HepG2 (cell line): ENCODE data around the gene TTC39C.

ENCODE experiments used
- CBFB ChIP-seq: sonication (generic); formaldehyde crosslinking; IDR thresholded peaks from 2 replicates; pipeline ENCODE4 v1.4.0; 2020; ENCODE audit warnings: missing genetic modification reagents
- CBX1 ChIP-seq: IDR thresholded peaks from one replicate; pipeline ENCODE4 v1.6.1; 2016; ENCODE audit warnings: antibody characterized with exemption, low read depth
- CHCHD3 ChIP-seq: sonication (generic); formaldehyde crosslinking; IDR thresholded peaks from 2 replicates; pipeline ENCODE4 v1.8.0; 2022; ENCODE audit warnings: mild to moderate bottlenecking, missing genetic modification reagents, moderate library complexity
- FOSL1 ChIP-seq: sonication (generic); formaldehyde crosslinking; IDR thresholded peaks from 2 replicates; pipeline ENCODE4 v1.9.0; 2021; ENCODE audit warnings: missing genetic modification reagents, borderline replicate concordance
- IRX3 ChIP-seq: sonication (generic); formaldehyde crosslinking; IDR thresholded peaks from 2 replicates; pipeline ENCODE4 v1.8.1; 2023; ENCODE audit warnings: mild to moderate bottlenecking, low read depth, missing genetic modification reagents, borderline replicate concordance
- MEIS1 ChIP-seq: sonication (generic); formaldehyde crosslinking; IDR thresholded peaks from 2 replicates; pipeline ENCODE4 v1.9.0; 2021; ENCODE audit warnings: mild to moderate bottlenecking, missing genetic modification reagents, moderate library complexity, borderline replicate concordance
- POLR2A ChIP-seq, 2 experiments: IDR thresholded peaks; 2 replicates each; pipeline ENCODE4 v1.6.1; 2011; ENCODE audit warnings: low read depth in 2 of 2, low read length in 2 of 2, mild to moderate bottlenecking in 1 of 2, moderate library complexity in 1 of 2; ENCODE audit not compliant: insufficient read depth in 1 of 2
- RAD21 ChIP-seq: fragments of 450-650 bp; formaldehyde crosslinking; IDR thresholded peaks from 2 replicates; pipeline ENCODE4 v1.5.0; 2020; ENCODE audit warnings: mild to moderate bottlenecking
- SMARCE1 ChIP-seq: fragments of 450-650 bp; IDR thresholded peaks from 2 replicates; pipeline ENCODE4 v1.6.1; 2017; ENCODE audit warnings: borderline replicate concordance
- ZBTB3 ChIP-seq: sonication (generic); formaldehyde crosslinking; IDR thresholded peaks from 2 replicates; pipeline ENCODE4 v1.4.0; 2020; ENCODE audit warnings: low read depth, mild to moderate bottlenecking, moderate library complexity, missing genetic modification reagents, borderline replicate concordance
- TF ChIP-seq, protein P1 (sequence below): sonication (generic); formaldehyde crosslinking; IDR thresholded peaks from 2 replicates; pipeline ENCODE4 v1.5.0; 2020; ENCODE audit warnings: missing genetic modification reagents
- TF ChIP-seq, protein P2 (sequence below): sonication (generic); formaldehyde crosslinking; IDR thresholded peaks from 2 replicates; pipeline ENCODE4 v1.5.0; 2020; ENCODE audit warnings: mild to moderate bottlenecking, missing genetic modification reagents, moderate library complexity
- TF ChIP-seq, protein P3 (sequence below): sonication (generic); formaldehyde crosslinking; IDR thresholded peaks from 2 replicates; pipeline ENCODE4 v1.4.0; 2020; ENCODE audit warnings: missing genetic modification reagents
- TF ChIP-seq, protein P4 (sequence below): sonication (generic); formaldehyde crosslinking; IDR thresholded peaks from 2 replicates; pipeline ENCODE4 v1.4.0; 2020; ENCODE audit warnings: missing genetic modification reagents, borderline replicate concordance

DNA sequence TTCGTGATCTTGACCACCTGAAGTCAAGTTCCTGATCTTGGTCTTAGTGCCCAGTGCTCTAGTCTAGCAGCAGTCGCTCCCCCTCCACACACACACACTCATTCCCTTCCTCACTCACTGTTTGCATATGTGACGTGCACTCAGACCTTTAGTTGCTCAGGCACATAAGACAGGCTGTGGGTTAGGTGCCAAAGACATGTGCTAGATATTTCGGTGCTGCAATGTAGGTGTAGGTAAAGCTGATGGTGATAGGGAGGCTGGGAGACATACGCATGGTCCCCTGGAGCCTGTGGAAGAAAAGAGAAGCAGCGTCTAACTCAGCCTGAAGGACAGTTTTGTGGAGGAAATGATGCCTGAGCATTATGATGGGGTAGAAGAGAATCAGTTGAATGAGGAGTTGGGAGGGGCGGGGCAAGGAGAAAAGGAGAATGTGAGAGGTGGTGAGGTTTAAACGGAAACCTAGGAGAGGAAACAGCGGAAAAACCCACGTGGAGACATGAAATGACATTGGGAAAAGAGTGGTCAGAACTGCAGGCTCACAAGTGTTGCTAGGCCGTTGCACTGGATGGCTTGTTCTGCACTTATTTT lies 3.8 kb downstream of the TTC39C start:
- TF ChIP-seq POLR2A (IDR thresholded peaks at IDR 0.05; ENCODE audit: insufficient read depth in 1 of 2, low read depth in 2 of 2, low read length in 2 of 2) (no peak), ZBTB3 (CRISPR knock-in tag) (no peak), CBFB (CRISPR knock-in tag) (no peak), RAD21 (CRISPR knock-in tag) (no peak), FOSL1 (CRISPR knock-in tag) (no peak), IRX3 (CRISPR knock-in tag) (no peak), CBX1 (no peak), SMARCE1 (no peak), CHCHD3 (no peak), MEIS1 (CRISPR knock-in tag) (no peak)
- TF ChIP-seq, protein P1, sequence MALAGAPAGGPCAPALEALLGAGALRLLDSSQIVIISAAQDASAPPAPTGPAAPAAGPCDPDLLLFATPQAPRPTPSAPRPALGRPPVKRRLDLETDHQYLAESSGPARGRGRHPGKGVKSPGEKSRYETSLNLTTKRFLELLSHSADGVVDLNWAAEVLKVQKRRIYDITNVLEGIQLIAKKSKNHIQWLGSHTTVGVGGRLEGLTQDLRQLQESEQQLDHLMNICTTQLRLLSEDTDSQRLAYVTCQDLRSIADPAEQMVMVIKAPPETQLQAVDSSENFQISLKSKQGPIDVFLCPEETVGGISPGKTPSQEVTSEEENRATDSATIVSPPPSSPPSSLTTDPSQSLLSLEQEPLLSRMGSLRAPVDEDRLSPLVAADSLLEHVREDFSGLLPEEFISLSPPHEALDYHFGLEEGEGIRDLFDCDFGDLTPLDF (CRISPR knock-in tag) = no peak
- TF ChIP-seq, protein P2, sequence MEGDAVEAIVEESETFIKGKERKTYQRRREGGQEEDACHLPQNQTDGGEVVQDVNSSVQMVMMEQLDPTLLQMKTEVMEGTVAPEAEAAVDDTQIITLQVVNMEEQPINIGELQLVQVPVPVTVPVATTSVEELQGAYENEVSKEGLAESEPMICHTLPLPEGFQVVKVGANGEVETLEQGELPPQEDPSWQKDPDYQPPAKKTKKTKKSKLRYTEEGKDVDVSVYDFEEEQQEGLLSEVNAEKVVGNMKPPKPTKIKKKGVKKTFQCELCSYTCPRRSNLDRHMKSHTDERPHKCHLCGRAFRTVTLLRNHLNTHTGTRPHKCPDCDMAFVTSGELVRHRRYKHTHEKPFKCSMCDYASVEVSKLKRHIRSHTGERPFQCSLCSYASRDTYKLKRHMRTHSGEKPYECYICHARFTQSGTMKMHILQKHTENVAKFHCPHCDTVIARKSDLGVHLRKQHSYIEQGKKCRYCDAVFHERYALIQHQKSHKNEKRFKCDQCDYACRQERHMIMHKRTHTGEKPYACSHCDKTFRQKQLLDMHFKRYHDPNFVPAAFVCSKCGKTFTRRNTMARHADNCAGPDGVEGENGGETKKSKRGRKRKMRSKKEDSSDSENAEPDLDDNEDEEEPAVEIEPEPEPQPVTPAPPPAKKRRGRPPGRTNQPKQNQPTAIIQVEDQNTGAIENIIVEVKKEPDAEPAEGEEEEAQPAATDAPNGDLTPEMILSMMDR (CRISPR knock-in tag) = no peak
- TF ChIP-seq, protein P3, sequence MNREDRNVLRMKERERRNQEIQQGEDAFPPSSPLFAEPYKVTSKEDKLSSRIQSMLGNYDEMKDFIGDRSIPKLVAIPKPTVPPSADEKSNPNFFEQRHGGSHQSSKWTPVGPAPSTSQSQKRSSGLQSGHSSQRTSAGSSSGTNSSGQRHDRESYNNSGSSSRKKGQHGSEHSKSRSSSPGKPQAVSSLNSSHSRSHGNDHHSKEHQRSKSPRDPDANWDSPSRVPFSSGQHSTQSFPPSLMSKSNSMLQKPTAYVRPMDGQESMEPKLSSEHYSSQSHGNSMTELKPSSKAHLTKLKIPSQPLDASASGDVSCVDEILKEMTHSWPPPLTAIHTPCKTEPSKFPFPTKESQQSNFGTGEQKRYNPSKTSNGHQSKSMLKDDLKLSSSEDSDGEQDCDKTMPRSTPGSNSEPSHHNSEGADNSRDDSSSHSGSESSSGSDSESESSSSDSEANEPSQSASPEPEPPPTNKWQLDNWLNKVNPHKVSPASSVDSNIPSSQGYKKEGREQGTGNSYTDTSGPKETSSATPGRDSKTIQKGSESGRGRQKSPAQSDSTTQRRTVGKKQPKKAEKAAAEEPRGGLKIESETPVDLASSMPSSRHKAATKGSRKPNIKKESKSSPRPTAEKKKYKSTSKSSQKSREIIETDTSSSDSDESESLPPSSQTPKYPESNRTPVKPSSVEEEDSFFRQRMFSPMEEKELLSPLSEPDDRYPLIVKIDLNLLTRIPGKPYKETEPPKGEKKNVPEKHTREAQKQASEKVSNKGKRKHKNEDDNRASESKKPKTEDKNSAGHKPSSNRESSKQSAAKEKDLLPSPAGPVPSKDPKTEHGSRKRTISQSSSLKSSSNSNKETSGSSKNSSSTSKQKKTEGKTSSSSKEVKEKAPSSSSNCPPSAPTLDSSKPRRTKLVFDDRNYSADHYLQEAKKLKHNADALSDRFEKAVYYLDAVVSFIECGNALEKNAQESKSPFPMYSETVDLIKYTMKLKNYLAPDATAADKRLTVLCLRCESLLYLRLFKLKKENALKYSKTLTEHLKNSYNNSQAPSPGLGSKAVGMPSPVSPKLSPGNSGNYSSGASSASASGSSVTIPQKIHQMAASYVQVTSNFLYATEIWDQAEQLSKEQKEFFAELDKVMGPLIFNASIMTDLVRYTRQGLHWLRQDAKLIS (CRISPR knock-in tag) = no peak
- TF ChIP-seq, protein P4, sequence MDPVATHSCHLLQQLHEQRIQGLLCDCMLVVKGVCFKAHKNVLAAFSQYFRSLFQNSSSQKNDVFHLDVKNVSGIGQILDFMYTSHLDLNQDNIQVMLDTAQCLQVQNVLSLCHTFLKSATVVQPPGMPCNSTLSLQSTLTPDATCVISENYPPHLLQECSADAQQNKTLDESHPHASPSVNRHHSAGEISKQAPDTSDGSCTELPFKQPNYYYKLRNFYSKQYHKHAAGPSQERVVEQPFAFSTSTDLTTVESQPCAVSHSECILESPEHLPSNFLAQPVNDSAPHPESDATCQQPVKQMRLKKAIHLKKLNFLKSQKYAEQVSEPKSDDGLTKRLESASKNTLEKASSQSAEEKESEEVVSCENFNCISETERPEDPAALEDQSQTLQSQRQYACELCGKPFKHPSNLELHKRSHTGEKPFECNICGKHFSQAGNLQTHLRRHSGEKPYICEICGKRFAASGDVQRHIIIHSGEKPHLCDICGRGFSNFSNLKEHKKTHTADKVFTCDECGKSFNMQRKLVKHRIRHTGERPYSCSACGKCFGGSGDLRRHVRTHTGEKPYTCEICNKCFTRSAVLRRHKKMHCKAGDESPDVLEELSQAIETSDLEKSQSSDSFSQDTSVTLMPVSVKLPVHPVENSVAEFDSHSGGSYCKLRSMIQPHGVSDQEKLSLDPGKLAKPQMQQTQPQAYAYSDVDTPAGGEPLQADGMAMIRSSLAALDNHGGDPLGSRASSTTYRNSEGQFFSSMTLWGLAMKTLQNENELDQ (CRISPR knock-in tag) = no peak
